HG02759 (cell line): ENCODE data around the gene RNF113B.

Experiments used
- ATAC-seq: cut with Tn5 transposase; IDR thresholded peaks from one replicate; pipeline ENCODE4 v1.9.1; 2021; ENCODE audit warnings: mild to moderate bottlenecking, moderate library complexity; ENCODE audit not compliant: unreplicated experiment

RNF113B gene

DNA sequence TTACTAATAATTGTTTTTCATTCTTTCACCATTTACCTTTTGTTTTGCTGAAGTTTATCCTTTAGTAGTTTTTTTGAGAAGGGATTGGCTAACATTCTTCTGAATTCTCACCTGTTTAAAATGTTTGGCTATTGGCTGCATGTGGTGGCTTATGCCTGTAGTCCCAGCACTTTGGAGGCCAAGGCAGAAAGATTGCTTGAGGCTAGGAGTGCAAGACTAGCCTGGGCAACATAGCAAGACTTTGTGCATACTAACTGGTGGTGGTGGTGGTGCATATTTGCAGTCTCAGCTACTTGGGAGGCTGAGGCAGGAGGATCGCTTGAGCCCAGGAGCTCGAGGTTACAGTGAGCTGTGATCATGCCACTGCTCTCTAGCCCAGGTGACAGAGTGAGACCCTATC is 27.5 kb upstream of the RNF113B start:
- ATAC-seq, result no peak

DNA sequence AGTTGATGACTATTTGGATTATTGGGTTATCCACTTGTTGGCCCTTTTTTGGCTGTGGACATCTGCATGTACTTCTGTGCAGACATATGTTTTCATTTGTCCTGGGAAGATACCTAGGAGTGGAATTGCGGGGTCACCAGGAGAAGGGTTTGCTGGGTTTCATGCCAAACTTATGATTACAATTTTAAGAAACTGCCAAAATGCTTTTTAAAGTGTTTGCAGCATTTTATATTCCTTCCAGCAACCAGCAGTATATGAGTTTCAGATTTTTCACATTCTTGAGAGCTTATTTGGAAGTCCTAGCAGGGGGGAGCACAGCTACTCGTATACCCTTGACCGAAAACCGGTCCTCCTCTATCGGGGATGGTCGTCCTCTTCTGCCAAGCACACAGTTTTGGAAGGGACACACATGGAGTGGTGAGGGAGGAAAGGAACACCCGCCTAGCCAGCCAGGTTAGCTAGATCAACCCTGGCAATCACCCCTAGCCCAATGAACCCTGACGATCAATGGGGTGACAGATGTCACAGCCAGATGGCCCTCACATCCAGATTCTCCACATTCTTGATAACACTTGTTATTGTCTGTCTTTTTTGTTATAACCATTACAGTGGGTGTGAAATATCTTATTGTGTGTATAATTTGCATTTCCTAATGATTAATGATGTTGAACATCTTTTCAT is 26.7 kb upstream of the RNF113B start:
- ATAC-seq, result no peak

DNA sequence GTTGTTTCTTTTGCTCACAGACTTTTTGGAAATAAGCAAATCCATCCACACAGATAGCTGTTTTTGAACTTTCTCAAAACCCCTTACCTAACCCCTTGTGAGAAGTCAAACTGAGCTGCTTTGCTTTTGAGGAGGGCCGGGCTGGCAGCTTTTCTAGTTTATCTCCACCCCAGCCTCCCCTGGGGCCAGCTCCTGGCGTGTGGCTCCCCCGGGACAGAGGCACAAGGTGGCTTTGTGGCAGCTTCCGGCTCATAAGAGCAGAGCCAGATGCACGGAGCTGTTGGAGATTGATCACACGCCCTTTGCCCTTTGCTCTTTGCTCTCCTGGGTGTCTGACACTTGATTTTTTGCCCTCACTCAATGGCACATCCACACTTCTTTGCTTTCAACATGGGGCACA is 24.9 kb upstream of the RNF113B start:
- peak; percentile 43 for ATAC-seq

DNA sequence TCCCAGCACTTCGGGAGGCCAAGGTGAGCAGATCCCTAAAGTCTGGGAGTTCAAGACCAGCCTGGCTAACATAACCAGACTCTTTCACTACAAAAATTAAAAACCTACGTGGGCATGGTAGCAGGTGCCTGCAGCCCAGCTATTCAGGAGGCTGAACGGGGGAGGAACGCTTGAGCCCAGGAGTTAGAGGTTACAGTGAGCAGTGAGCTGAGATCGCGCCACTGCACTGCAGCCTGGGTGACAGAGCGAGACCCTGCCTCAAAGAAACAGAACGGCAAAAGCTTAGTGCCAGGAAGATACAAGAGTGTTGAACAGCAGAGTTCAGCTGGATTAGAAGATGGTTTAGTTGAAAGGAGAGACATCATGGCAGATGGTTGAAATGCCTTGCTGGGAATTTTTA is 24.1 kb upstream of the RNF113B start:
- ATAC-seq, result no peak

DNA sequence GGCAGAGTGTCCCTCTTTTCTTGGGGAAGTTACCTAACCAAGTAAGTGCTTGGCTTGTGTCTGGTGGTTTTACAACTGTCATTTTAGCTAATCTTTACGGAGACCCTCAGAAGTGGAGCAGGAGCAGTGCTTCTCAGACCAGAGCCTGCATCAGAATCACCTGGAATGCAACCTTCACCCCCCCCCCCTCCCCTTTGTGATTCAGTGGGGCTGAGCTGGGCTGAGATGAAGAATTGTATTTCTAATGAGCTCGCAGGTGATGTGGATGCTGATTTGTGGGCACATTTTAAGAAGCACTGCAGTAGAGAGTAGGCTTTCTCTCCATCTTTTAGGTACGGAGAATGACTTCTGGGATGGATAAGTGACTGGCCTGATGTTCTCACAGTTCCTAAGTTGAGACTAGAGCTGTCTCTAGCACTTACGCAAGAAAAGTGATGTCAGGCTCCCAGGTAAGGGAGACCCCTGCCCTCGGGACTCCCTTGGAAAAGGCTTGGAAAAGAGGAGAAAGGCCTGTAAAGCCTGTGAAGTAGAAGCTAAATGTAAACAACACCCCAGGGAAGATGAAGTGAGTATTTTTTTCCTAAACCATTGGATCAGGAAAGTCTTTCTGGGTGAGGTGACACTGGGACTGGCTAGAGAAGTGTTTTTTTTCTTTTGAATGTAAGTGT is 23.3 kb upstream of the RNF113B start:
- ATAC-seq, result no peak

DNA sequence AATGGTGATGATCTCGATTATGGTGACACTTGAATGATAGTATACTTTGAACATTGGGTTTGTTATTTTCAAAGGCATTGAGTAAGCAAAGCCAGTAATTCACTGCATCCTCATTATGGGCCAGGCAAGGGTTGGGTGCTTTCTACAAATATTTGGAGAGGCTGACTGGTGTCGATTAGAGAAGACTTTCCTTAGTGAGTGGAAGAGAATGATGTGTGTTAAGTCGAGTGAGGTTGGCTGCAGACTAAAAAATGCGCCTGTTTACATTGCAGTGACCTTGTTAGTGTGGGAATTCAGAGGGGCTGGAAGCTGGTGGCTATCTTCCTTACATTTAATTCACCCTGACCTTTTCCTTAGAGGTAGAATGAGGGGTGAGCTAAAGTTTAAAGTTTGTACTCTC is 22.4 kb upstream of the RNF113B start:
- ATAC-seq, result no peak

DNA sequence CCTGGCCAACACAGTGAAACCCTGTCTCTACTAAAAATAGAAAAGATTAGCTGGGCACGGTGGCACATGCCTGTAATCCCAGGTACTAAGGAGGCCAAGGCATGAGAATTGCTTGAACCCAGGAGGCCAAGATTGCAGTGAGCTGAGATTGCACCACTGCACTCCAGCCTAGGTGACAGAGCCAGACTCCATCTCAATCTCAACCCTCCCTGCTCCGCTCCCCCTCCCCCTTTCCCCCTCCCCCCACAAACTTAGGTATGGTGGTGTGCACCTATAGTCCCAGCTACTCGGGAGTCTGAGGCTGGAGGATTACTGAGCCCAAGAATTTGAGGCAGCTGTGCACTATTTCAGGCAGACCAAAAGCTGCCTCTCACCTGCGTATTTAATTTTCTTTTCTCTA is 21.6 kb upstream of the RNF113B start:
- no peak for ATAC-seq

DNA sequence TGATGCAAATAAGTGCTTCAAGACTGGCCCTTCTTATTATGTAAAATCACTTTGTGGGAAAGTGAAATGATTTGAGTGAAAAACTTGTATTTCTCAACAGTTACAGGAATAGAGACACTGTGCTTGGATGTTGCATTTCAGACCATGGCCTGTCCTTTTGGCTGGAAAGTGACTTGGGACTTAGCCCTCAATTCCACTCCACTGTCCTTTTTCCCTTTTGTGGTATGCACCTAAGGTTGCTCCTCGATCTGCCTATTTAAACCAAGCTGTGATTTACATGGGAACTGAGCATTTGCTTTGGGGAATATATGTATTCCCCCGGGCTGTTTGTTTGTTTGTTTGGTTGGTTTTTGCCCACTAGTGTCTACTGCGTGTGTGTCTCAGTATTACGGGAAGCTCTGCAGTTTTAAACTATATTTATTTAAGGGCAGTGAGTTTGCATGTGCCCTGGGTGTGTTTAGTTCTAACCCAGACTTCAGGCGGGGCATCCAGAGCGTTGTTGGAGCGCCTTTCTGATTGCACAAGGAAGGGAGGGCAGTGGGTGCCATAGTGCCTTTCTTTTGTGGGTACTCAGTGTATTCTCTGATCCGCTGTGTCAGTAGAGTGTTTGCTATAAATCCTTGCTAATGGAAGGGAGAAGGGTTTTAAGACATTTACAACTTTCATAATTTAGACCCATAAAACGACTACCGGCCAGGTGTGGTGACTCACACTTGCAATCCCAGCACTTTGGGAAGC is 18.2 kb upstream of the RNF113B start:
- ATAC-seq, result no peak

DNA sequence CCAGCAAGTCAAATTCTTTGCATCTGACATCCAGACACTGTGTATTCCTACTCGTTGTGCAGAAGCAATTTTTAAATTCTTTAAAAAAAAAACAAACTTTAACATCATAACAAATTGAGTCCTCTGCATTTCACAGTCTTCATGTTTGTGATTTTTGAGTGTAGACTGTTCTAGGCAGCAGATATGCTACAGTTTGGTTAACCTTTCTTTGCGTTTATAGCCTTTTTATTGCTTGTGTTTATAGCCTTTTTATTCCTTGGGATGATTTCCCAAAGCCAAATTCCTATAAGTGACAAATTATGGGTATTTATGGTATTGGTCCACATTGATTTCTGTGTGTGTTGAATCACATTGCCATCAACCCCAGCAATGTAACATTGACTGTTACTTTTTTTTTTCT is 14.9 kb upstream of the RNF113B start:
- no peak for ATAC-seq

DNA sequence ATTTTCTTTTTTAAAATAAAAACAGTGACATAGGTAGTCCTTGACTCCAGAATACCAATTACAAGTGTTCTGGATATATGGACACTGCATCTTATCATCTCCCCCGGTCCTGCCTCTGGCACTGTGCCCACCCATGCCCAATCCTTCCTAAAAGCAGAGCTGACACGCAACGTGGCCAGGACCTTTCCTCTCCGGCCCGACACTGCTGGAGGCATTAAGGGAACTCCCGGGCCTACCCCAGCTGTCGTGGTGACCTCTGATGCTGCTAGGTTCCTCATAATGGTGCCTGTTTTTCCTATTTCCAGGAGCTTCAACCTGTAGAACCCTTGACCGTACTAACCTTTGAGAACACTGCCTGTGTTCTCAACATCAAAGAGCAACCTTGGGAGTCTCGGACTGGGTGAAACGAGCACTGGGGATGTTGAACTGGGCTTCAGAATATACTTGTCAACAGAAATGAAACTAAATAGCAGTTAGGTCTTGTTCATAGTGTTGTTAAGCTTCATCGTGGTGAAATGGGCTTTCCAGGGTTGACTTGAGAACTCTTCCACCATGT is 13.9 kb upstream of the RNF113B start:
- ATAC-seq, result no peak

DNA sequence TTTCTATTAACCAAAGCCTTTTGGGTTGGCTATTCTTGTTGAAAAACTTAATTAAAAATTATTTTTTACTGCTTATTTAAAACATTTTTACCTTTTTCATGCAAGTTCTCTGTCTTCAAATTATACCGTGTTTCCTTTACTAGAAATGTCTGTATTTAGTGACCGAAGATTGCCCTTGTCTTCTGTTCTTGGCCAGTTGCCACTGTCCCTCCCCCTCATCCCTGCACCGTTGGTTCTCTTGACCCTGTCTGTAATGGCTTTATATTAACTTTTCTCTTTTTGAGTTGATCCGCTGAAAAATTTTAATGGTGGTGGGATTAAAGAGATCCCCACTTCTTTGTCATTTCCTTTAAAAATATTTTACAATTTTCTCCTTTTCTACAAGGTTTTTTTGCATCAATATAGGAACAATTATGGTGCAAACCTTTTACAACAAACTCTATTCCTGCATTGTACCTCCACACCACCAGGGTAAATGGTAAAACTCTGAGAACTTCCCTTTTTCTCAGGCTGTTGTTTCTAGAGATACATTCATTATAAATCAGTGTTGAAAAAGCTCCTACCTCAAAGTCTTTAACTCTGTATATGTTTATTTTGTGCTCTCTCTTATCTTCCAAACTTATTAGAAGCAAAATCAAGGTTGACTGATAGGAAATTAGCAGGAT is 12.9 kb upstream of the RNF113B start:
- ATAC-seq, result no peak

DNA sequence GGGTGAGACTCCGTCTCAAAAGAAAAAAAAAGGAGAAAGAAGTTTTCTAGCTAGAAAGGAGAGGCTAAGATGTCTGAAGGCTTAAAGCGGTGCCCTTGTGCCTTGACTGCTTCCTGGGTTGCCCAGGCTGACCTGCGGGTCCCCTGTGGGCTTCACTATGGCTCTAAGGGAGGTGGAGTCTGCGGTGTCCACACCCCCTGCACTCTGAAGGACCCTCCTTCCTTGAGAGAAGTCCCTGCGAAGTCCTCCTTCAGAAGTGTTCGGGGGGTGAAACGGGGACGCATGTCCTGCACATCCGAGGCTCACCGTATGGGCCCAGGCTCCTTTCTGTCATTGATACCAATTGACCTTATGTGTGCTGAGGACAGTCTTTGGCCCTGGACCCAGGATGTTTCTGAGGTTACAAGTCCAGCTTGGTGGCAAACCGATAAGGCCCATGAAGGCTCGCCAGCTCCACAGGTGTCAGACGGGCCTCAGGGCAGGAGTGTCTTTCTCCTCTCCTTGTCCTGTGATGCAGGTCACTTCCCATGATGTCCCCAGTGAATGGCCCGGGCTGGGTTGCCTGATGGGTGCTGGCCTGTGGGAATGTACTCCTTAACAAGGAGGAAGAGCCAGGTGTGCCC is 11.6 kb upstream of the RNF113B start:
- no peak for ATAC-seq

DNA sequence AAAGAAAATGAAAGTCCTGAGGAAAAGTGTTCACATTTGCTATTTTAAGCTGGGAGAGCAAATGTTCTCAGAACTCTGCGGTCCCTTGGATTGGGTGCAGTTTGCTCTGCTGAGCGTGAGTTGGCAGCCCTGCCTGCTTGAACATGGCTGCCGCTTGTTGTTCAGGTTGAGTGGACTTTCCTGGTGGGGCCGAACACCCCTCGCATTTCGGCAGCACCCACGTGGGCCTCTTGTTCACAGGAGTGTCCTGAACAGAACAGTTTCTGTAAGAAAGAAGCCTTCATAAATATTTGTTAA is 10.8 kb upstream of the RNF113B start:
- ATAC-seq, result no peak

DNA sequence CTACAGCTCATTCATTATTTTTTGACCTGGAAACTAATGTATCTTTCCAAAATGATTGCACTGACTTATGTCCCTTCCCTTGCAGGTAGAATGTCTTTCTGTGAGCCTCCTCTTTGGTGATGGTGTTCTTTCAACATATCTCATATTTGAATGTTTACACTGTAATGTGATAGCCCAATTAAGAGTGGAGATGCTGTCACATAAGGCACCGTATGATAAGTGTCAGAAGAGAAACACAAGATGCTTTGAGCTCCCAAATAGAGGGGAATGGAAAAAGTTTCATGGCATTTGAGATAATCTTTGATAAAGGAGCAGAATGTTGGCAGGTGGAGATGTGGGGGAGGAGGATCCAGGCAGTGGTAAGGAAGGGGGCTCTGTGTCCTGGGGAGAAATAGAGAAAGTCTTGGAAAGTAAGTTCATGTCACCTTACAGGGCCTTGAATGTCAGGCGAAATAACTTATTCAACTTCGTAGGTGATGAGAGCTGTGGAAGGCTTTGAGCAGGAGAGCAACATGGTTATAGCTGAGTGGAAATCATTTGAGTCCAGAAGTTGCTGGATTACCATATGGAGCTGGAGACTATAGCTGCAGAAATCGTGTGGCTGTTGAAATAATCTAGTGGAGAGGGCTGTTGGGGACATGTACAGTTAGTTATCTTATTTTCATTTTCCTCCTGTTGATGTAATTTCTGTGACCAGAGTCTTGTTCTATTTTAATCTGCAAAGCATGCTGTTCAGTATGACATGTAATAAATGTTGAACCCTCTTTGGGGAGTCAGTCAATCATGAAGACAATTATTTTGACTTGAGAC is 10.3 kb upstream of the RNF113B start:
- ATAC-seq, result no peak

DNA sequence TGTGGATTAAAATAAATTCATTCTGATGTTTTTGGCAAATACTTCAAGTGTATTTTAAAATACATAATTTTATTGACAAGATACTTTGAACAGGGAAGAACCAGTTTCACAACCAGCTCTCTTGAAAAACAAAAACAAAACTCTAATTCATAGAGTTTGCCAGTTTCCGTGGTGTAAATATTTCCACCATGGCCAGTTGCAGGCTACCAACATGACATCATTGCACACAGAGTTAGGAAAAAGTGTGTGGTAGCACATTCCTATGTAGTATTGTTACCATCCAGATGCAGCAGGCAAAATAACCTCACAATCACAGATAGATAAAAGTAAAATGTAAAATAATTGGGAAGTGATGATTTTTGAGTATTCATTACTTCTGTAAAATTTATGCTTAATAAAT is 7.7 kb upstream of the RNF113B start:
- ATAC-seq, result no peak

DNA sequence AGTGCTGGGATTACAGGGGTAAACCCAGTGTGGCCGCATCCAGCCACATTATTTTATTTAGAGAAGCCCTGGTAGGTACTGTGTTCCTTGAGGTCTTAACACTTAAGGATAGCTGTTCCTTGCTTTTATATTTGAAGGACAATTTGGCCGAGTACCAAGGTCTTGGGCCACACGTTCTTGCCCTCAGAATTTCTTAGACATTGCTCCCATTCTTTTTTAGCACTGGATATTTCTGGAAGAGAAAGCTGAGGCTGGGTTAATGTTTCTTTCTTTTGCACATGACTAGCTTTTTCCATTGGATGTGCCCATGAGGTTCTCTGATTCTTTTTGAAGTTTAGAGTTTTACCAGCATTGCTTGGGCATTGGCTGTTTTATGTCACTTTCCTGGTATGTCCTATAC is 5.5 kb upstream of the RNF113B start:
- no peak for ATAC-seq

DNA sequence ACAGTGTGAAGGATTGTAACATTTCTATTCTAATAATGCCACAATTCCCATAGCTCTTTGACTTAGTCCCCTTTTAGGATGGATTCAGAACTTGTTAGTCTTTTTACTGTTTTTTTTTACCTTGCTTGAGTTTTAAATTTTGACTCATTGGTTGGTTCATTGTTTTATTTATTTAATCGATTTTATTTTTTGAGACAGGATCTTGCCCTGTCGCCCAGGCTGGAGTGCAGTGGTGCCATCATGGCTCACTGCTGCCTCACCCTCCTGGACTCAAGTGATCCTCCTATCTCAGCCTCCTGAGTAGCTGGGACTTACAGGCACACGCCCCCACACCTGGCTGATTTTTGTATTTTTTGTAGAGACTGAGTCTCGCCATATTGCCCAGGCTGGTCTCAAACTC is 5.1 kb upstream of the RNF113B start:
- no peak for ATAC-seq

DNA sequence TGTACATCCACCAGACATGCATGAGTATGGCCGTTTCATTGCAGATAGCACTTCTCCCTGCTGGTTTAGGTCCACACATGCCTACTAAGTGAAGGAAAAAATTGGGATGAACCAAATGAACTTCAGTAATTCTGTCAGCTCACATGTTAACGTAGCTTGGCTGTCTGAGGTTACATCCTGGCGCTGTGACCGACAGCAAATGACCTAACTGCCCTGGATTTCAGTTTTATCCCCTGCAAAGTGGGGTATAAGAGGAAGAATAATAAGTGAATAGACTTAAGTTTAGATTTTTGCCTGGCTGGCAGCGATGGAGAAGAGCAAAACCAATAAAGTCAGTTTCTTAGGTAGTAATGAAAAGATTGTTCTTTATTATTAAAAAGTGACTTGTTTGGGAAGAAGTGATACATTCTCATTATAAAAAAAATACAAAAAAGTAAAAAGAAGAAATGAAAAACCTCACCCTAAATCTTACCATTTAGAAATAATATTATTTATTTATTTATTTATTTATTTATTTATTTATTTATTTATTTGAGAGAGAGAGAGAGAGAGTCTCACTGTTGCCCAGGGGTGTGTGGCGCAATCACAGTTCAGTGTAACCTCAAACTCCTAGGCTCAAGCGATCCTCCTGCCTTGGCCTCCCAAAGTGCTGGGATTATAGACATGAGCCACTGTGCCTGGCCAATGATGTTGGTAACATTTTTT is 4.2 kb upstream of the RNF113B start:
- no peak for ATAC-seq

DNA sequence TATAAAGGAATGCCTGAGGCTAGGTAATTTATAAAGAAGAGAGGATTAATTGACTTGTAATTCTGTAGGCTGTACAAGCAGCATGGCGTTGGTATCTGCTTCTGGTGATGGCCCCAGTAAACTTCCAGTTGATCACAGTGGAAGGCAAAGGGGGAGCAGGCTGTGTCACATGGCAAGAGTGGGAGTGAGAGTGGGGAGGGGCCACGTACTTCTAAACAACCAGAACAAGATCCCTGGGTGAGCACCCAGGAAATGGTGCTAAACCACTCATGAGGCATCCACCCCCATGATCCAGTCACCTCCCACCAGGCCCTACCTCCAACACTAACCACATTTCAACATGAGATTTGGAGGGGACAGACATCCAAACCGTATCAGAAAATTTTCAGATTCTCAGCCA is 3.0 kb upstream of the RNF113B start:
- no peak for ATAC-seq

DNA sequence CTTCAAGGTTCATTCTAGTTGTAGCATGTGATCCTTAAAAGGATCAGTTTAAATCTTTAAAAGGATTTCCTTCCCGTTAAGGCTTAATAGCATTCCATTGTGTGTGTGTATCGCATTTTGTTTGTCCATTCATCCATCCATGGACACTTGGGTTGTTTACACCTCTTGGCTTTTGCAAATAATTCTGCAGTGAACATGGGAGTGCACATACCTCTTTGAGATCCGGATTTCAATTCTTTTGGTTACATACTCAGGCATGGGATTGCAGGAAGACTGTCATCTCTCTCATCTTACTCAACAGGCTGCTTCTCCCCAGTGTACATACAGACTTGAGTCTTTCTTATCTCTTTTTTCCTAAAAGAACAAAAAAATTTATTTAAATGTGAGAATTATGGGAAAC is 1.2 kb downstream of the RNF113B start:
- no peak for ATAC-seq
